GM19468 (cell line): Measurements from ENCODE around the gene PCSK1.
A peak's percentile ranks its signal among the peaks of the same experiment; 100 is the strongest.

ENCODE experiments used
- ATAC-seq: cut with Tn5 transposase; IDR thresholded peaks from one replicate; pipeline ENCODE4 v1.9.1; 2021; ENCODE audit warnings: mild to moderate bottlenecking, moderate library complexity, moderate number of reproducible peaks; ENCODE audit not compliant: unreplicated experiment; ENCODE audit errors: extremely low read depth

PCSK1 gene

DNA sequence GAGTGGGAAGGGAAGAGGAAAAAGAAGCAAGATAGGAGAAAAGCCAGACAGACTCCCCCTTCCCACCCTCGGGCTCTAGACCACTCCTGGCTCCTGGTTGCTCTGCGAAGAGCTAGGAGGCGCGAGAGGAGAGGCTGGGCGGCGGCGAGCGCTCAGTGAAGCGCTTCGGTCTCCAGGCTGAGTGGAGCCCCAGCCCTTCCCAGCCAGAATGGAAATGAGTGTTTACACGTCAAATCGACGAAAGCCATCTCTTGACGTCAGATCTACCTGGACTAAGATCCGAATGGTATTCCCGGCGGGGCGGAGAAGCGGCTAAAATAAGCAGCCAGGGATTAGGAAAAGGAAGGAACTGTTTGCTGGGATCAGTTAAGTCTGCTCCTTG lies at the start of gene PCSK1:
TSS of gene PCSK1 (minus strand) at position 183 of the 382 bp plus-strand sequence. CDS start 206 bp downstream, outside the sequence.
- no peak for ATAC-seq

DNA sequence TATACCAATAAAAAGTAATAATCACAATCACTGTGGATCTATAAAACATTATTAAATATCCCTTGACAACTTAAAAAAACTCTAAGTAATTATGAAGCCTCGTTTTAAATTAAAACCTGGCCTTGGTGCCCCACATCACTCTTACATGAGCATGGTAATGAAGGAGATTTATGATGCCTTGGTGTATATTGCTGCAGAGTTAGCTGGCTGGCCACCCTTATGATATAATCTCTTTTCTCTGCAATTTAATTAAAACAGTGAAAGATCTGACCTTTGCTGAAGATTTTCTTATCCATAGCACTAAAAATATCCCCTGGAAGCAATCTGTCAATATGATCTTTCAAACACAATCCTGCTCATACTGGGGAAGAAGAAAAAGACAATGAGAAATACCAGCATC lies 48.8 kb upstream of the PCSK1 start:
- no peak for ATAC-seq

GRCh38 chr5:96481009-96481786 lies 48.1 kb upstream of the PCSK1 start:
- no peak for ATAC-seq

GRCh38 chr5:96478983-96479382 lies 45.9 kb upstream of the PCSK1 start:
- no peak for ATAC-seq

GRCh38 chr5:96476654-96477053 lies 43.6 kb upstream of the PCSK1 start:
- no peak for ATAC-seq

DNA sequence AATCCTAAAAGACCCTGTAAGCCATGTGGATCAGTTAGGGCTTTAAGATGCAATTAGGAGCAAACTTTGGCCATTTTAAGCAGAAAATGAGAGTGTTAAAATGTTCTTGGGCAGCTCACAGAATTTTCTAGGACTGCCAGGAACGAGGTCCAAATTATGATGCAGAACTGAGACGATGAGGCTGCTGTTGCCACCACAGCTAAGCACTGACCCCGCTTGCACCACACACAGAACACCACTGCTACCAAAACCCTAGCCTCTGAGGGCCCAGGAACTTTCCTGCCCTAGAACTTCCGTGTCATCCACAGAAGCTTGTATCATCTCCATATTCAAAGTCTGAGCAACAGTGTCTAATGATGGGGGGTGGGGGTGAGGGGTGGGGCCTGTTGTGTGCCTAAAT lies 41.0 kb upstream of the PCSK1 start:
- no peak for ATAC-seq

DNA sequence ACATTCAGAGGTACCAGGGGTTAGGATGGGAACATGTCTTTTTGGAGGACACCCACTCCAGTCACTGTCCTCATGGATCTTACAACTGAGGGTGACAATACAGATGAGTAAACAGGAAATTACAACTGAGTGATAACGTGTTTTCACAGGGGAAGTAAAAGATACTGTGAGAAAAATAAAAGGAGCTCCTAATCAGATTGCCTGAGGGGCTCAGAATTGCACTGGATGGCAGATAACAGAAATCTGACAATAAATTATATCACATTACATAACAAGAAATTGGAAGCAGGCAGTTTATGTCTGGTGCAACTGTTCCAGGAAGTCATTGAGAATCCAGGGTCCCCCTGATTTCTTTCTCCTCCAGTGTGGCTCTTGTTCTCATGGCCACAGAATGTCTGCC lies 40.1 kb upstream of the PCSK1 start:
- no peak for ATAC-seq

DNA sequence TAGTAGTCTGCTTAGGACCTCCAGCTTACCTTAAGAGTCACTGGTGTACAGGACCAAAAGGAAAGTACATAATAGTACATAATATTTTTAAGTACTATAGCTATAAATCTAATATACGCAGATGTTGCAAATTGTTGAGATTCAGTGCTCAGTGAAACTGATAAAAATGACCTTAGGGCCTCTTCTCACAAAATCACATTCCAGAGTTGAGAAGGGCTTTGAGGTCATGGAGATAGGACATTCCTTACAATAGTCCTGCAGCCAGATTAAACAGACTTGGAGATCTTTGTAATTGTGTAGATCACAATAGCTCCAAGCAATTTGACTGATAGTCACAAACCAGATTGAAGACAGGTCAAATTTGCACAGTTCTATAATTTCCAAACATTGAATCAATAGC lies 37.7 kb upstream of the PCSK1 start:
- no peak for ATAC-seq

DNA sequence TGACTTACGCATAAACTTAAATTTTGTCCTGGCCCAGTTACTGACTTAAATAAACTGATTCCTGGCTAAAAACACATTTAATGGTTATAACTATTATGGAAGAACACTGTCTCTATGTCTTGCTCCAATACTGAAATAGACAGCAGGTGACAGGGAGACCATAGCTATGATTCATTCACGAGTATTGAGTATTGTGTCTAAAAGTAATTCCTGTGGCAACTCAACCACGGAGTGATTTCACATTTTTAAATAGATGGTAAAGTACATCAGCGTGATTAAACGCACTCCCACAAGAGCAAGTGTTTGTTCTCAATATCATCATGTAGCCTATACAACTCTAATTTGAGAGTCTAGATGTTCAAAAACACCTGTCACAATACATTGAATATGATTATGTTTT lies 35.9 kb upstream of the PCSK1 start:
- ATAC-seq: no peak

- no peak for ATAC-seq
These were observed 30.0 kb upstream of the PCSK1 start for GRCh38 chr5:96463091-96463490.

GRCh38 chr5:96459313-96460121 lies 26.5 kb upstream of the PCSK1 start:
- no peak for ATAC-seq

DNA sequence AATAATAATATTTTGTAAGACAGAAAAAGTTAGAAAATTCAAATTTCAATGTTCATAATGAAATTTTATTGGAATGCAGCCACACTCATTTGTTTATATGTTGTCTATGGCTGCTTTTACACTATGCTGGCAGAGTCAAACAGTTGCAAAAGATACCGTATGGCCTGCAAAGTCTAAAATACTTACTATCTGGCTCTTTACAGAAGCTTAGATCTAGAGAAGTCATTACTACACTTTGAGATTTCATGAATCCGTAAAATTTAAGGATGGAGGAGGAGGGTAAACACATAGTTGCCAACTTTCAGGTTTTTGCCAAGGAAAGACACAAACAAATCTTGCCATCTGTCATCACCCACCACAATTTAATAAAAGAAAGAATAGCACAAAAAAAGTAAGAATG lies 25.1 kb upstream of the PCSK1 start:
- ATAC-seq: no peak

DNA sequence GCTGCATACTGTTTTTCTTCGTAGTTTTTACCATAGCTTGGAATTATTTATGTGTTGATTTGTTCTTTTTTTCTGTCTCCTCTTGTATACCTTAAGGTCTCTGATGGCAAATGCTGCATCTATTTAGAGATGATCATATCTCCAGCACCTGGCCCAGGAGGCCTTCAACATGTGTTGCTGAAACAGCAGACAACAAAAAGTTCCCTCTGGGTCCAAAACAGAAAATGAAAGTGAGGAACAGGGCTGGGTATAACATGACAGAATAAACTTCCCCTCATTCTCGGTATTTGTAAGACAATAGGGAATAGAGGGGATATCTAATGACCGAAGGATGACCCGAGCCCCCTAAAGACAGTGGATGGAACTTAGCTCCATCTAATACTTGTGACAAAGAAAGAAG lies 22.7 kb upstream of the PCSK1 start:
- no peak for ATAC-seq

GRCh38 chr5:96453394-96453793 lies 20.3 kb upstream of the PCSK1 start:
- no peak for ATAC-seq

- no peak for ATAC-seq
These were observed 14.9 kb upstream of the PCSK1 start for GRCh38 chr5:96447949-96448348.

DNA sequence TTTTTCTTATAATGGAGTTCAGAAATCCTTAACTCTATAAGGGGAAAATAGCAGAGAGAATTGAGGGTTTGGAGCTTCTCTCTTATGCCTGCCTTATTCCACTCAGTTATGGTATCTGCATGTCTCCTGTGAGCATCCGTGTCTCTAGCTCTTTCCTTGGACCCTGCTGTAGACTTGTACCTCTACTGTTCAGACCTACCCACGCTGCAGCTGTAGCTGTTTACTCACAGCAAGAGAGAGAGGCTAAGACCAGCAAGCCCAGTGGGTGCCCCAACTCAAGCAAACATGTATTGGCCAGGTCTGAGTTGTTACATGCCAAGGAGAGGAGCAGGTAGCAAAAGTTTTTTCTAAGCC lies 7.1 kb upstream of the PCSK1 start:
- no peak for ATAC-seq

DNA sequence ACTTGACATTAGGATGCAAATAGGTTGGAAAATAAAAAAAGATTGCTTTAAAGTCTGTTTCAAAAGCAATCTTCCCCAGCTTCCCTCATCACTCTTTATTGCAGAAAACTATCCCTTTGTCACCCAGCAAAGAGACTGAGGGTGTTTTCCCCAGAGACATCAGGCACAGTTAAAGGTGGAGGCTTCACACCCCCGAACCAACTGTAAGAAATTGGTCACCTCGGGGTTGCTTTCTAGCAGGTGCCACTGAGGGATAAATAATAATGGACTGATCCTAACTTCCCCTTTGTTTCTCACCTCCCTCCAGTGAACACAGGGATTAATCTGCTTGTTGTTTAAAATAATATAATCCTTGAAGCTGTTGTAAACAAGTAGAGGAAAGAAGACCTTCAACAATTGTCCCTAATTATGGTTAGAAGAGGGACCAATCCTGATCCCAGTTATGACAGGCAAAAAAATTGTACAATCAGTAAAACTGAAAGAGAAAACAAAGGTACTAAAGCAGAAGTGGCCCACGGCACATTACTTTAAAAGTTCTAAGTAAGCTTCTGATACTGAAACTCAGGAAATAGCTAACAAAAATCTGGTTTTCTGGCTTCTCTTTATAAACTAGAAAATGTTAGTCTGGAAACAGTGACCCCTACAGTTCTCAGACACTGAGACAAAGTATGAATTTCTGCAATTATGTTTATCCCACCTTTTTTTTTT lies 6.6 kb upstream of the PCSK1 start:
- ATAC-seq: peak; percentile 83

- ATAC-seq: peak; percentile 67
These were observed 1.2 kb upstream of the PCSK1 start for GRCh38 chr5:96434201-96434645.

- no peak for ATAC-seq
These were observed 607 bp downstream of the PCSK1 start for GRCh38 chr5:96432216-96433065.
